ENCODE data around the gene LAMA2. TPM values are rescaled to one million over a fixed set of nuclear protein-coding genes. Genes with fewer than 3 reads are reported as not detected.

LAMA2 gene
- total RNA-seq, 1 experiment from 2014 or later: 0.28 TPM

DNA sequence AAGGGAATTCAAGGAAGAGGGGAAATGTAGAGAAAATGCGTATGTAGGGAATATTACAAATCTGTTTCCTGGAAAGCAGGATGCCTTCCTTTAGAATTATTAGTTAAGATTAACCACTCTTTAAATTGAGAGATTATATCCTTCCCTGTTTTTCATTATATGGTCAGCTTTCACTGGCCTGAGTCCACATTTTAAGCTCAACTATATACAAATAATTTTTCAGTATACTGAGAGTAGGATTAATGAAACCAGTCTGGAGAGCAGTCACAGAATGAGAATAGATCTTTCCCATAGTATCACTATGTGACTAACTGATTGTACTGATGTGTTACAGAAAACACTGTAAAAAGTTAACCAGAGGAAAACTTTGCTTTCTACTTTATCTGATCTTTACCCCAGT, 306.3 kb downstream of the LAMA2 start:
- Histone ChIP-seq H3K4me1 (ENCODE audit: control insufficient read depth, insufficient read depth, low read length) (no peaks in the 10 kb centered on the region), H3K36me3 (ENCODE audit: control insufficient read depth, insufficient read depth, low read length) (no peaks in the 10 kb centered on the region; the same call in 1 of the 2 replicates), H3K27me3 (ENCODE audit: control insufficient read depth, insufficient read depth, low read length) (no peaks in the 10 kb centered on the region), H3K9me3 (ENCODE audit: control insufficient read depth, insufficient read depth, low read depth, low read length) (no peaks in the 10 kb centered on the region), H3K4me3 (ENCODE audit: low read depth in 2 of 2, low read length in 2 of 2) (no peak overlapping the region), H3K27ac (ENCODE audit: low read length) (no peak overlapping the region)
- POLR2A ChIA-PET: no interaction called here
- DNase-seq (ENCODE audit: low read depth, low spot score) (no peak), ATAC-seq (no peak)
- CTCF ChIA-PET: no interaction called here
- no TSS peak for BruUV-seq (replicated peaks)
- TF ChIP-seq, protein P1, sequence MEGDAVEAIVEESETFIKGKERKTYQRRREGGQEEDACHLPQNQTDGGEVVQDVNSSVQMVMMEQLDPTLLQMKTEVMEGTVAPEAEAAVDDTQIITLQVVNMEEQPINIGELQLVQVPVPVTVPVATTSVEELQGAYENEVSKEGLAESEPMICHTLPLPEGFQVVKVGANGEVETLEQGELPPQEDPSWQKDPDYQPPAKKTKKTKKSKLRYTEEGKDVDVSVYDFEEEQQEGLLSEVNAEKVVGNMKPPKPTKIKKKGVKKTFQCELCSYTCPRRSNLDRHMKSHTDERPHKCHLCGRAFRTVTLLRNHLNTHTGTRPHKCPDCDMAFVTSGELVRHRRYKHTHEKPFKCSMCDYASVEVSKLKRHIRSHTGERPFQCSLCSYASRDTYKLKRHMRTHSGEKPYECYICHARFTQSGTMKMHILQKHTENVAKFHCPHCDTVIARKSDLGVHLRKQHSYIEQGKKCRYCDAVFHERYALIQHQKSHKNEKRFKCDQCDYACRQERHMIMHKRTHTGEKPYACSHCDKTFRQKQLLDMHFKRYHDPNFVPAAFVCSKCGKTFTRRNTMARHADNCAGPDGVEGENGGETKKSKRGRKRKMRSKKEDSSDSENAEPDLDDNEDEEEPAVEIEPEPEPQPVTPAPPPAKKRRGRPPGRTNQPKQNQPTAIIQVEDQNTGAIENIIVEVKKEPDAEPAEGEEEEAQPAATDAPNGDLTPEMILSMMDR (IDR thresholded peaks at IDR 0.05): no peak
- TF ChIP-seq, protein P2, sequence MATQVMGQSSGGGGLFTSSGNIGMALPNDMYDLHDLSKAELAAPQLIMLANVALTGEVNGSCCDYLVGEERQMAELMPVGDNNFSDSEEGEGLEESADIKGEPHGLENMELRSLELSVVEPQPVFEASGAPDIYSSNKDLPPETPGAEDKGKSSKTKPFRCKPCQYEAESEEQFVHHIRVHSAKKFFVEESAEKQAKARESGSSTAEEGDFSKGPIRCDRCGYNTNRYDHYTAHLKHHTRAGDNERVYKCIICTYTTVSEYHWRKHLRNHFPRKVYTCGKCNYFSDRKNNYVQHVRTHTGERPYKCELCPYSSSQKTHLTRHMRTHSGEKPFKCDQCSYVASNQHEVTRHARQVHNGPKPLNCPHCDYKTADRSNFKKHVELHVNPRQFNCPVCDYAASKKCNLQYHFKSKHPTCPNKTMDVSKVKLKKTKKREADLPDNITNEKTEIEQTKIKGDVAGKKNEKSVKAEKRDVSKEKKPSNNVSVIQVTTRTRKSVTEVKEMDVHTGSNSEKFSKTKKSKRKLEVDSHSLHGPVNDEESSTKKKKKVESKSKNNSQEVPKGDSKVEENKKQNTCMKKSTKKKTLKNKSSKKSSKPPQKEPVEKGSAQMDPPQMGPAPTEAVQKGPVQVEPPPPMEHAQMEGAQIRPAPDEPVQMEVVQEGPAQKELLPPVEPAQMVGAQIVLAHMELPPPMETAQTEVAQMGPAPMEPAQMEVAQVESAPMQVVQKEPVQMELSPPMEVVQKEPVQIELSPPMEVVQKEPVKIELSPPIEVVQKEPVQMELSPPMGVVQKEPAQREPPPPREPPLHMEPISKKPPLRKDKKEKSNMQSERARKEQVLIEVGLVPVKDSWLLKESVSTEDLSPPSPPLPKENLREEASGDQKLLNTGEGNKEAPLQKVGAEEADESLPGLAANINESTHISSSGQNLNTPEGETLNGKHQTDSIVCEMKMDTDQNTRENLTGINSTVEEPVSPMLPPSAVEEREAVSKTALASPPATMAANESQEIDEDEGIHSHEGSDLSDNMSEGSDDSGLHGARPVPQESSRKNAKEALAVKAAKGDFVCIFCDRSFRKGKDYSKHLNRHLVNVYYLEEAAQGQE (IDR thresholded peaks at IDR 0.05; ENCODE audit: insufficient read depth in 1 of 2, low read depth in 2 of 2, low read length in 1 of 2): no peak
- TF ChIP-seq TCF7L2 (IDR thresholded peaks at IDR 0.05; ENCODE audit: low read depth, low read length): no peak
- no peak for TF ChIP-seq POLR2AphosphoS5 (IDR thresholded peaks at IDR 0.05; ENCODE audit: low read depth, low read length)
- intact Hi-C loops (cut with micrococcal nuclease; ENCODE audit: unreplicated experiment) (no loop called here), in situ Hi-C loops (cut with HindIII; ENCODE audit: low pct_unique_long_range_greater_than_20kb, low sequenced_read_pairs) (no loop called here)

DNA sequence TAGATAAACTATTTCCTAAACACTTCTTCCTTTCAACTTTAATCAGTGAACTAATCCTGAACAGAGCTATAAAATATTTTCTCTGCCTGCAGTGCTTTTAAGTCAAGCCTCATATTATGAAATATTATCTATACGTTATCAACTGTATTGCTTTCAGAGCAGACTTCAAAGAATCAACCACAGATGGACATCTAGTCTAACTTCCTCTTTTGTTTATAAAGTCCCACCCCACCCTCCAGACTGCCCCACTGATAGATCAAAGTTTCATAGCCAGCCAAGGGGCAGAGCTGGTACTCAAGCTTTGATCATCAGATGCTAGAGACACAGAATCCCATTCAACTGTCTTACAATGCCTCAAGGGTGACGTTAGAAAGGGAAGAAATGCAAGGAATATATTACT, 308.3 kb downstream of the LAMA2 start:
- DNase-seq (ENCODE audit: low read depth, low spot score) (no peak), ATAC-seq (no peak)
- ChIA-PET POLR2A (no interaction called here), CTCF (no interaction called here)
- no peaks in the 10 kb centered on the region for H3K27me3 ChIP-seq (ENCODE audit: control insufficient read depth, insufficient read depth, low read length)
- no peak overlapping the region for H3K4me3 ChIP-seq (ENCODE audit: low read depth in 2 of 2, low read length in 2 of 2)
- TF ChIP-seq, protein P2 (IDR thresholded peaks at IDR 0.05; ENCODE audit: insufficient read depth in 1 of 2, low read depth in 2 of 2, low read length in 1 of 2): no peak
- TF ChIP-seq, protein P1 (IDR thresholded peaks at IDR 0.05): no peak
- TF ChIP-seq TCF7L2 (IDR thresholded peaks at IDR 0.05; ENCODE audit: low read depth, low read length): no peak
- TF ChIP-seq POLR2AphosphoS5 (IDR thresholded peaks at IDR 0.05; ENCODE audit: low read depth, low read length): no peak
- no peak for TF ChIP-seq SIN3A (IDR thresholded peaks at IDR 0.05; ENCODE audit: borderline replicate concordance, insufficient read depth, low read depth, low read length)
- in situ Hi-C loops (cut with HindIII; ENCODE audit: low pct_unique_long_range_greater_than_20kb, low sequenced_read_pairs): no loop called here
- 0 out of 2 replicates have a peak, but pooled peaks cover 3% of the 10 kb centered on the region for H3K4me1 ChIP-seq (ENCODE audit: control insufficient read depth, insufficient read depth, low read length)
- no peaks in the 10 kb centered on the region; the same call in 1 of the 2 replicates for H3K36me3 ChIP-seq (ENCODE audit: control insufficient read depth, insufficient read depth, low read length)
- H3K27ac ChIP-seq (ENCODE audit: low read length): no peak overlapping the region
- no peaks in the 10 kb centered on the region for H3K9me3 ChIP-seq (ENCODE audit: control insufficient read depth, insufficient read depth, low read depth, low read length)
- intact Hi-C loops (cut with micrococcal nuclease; ENCODE audit: unreplicated experiment): no loop called here
- no TSS peak for BruUV-seq (replicated peaks)
